Ishikawa (cell line): Measurements from ENCODE around the gene CAMK2A.

Experiments
- EGR1 ChIP-seq: IDR thresholded peaks from 2 replicates; pipeline ENCODE4 v1.6.1; 2012
- EP300 ChIP-seq: IDR thresholded peaks from 2 replicates; pipeline ENCODE4 v1.6.1; 2012; ENCODE audit warnings: borderline replicate concordance
- TCF12 ChIP-seq: IDR thresholded peaks from 2 replicates; pipeline ENCODE4 v1.6.1; 2012; ENCODE audit warnings: low read depth
- TEAD4 ChIP-seq: IDR thresholded peaks from 2 replicates; pipeline ENCODE4 v1.6.1; 2012
- TF ChIP-seq, protein P1 (sequence below): IDR thresholded peaks from 2 replicates; pipeline ENCODE4 v1.6.1; 2012; ENCODE audit warnings: low read depth, mild to moderate bottlenecking

DNA sequence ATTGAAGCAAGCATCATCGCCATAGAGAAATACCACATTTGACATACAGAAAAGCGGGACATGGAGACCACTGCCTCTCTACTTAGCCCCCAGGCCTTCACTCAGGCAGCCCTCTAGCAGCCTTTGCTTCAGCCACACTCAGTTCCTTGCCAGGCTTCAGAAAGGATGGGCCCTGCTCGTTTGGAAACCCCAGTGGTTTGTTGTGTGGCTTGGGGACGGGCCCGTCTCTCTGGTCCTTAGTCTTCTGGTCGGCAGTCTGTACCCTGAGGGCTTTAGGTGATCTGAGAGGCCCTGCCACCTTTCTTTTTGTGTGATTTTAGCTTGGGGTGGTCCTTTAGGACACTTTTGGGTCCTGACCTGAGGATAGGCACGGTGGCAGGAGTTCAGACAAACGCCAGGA lies 34.2 kb upstream of the CAMK2A start:
- TF ChIP-seq EP300 (no peak), TCF12 (no peak), TEAD4 (no peak), EGR1 (no peak)
- TF ChIP-seq, protein P1, sequence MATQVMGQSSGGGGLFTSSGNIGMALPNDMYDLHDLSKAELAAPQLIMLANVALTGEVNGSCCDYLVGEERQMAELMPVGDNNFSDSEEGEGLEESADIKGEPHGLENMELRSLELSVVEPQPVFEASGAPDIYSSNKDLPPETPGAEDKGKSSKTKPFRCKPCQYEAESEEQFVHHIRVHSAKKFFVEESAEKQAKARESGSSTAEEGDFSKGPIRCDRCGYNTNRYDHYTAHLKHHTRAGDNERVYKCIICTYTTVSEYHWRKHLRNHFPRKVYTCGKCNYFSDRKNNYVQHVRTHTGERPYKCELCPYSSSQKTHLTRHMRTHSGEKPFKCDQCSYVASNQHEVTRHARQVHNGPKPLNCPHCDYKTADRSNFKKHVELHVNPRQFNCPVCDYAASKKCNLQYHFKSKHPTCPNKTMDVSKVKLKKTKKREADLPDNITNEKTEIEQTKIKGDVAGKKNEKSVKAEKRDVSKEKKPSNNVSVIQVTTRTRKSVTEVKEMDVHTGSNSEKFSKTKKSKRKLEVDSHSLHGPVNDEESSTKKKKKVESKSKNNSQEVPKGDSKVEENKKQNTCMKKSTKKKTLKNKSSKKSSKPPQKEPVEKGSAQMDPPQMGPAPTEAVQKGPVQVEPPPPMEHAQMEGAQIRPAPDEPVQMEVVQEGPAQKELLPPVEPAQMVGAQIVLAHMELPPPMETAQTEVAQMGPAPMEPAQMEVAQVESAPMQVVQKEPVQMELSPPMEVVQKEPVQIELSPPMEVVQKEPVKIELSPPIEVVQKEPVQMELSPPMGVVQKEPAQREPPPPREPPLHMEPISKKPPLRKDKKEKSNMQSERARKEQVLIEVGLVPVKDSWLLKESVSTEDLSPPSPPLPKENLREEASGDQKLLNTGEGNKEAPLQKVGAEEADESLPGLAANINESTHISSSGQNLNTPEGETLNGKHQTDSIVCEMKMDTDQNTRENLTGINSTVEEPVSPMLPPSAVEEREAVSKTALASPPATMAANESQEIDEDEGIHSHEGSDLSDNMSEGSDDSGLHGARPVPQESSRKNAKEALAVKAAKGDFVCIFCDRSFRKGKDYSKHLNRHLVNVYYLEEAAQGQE: no peak
